T-cell (primary cell): ENCODE measurements around the gene SUFU. TPM values are rescaled to one million over a fixed set of nuclear protein-coding genes. Genes with fewer than 3 reads are reported as not detected.
"Not testable (repeated sequence)": the region's sequence is repeated elsewhere in the genome, so short reads cannot be mapped to it uniquely, and the experiment has no call there.

Experiments
- ATAC-seq, 4 experiments: fragments of 200-7000 bp in 3 of 4; fragments of 150-1000 bp in 1 of 4; cut with Tn5 transposase; replicated peaks in 1 of 4; 1 replicate in 3 of 4; 2 replicates in 1 of 4; pipeline ENCODE4 v1.10.0; 2021; ENCODE audit warnings: moderate library complexity in 3 of 4, mild to moderate bottlenecking in 2 of 4, moderate number of reproducible peaks in 1 of 4
- CTCF ChIA-PET, 2 donors: fragments of 300-600 bp; sonication (Branson Sonifier 250); formaldehyde crosslinking; loops; one replicate each; lab custom pipeline; 2022; ENCODE audit warnings: antibody characterized with exemption in 2 of 2; lab: Charles Lee
- POLR2A ChIA-PET, 2 donors: fragments of 300-600 bp; sonication (Branson Sonifier 250); formaldehyde crosslinking; loops; one replicate each; lab custom pipeline; 2022; ENCODE audit warnings: antibody characterized with exemption in 2 of 2; lab: Charles Lee
- DNase-seq, 35 experiments: peaks; one replicate each; pipeline versions ENCODE4 v3.0.0 to v3.0.0-alpha.2; 2013 to 2023
- H3K27ac ChIP-seq: one replicate; pipeline ENCODE4 v1.5.1; 2013; ENCODE audit warnings: low read length
- H3K27me3 ChIP-seq, 2 experiments: replicated peaks in 1 of 2; 1 replicate in 1 of 2; 2 replicates in 1 of 2; pipeline versions ENCODE4 v1.6.1 to v1.7.0; 2013; ENCODE audit warnings: low read length in 1 of 2, mixed read lengths in 1 of 2; ENCODE audit not compliant: control insufficient read depth in 2 of 2, insufficient read depth in 2 of 2; ENCODE audit errors: extremely low read depth in 1 of 2
- H3K36me3 ChIP-seq, 2 donors: 1 replicate in 1 of 2; 2 replicates in 1 of 2; pipeline versions ENCODE4 v1.6.1 to v1.7.0; 2013; ENCODE audit warnings: low read length in 1 of 2; ENCODE audit not compliant: control insufficient read depth in 2 of 2, insufficient read depth in 1 of 2; ENCODE audit errors: extremely low read depth in 1 of 2
- H3K4me1 ChIP-seq, 2 experiments: 1 replicate in 1 of 2; 2 replicates in 1 of 2; pipeline versions ENCODE4 v1.6.1 to v1.7.0; 2013; ENCODE audit warnings: low read length in 2 of 2, mixed read lengths in 1 of 2; ENCODE audit not compliant: insufficient read depth in 2 of 2, control insufficient read depth in 1 of 2; ENCODE audit errors: extremely low read depth in 1 of 2
- H3K4me3 ChIP-seq, 2 donors: 1 replicate in 1 of 2; 2 replicates in 1 of 2; pipeline versions ENCODE4 v1.5.1 to v1.7.0; 2013; ENCODE audit warnings: mild to moderate bottlenecking in 2 of 2, low read length in 1 of 2, moderate library complexity in 1 of 2; ENCODE audit not compliant: control insufficient read depth in 1 of 2; ENCODE audit errors: extremely low read depth in 1 of 2
- H3K9me3 ChIP-seq: 2 replicates; pipeline ENCODE4 v1.7.0; 2013
- H3K27ac Mint-ChIP-seq, 2 donors: one replicate each; pipeline ENCODE4 v1.8.0; 2020 to 2021; ENCODE audit warnings: mild to moderate bottlenecking in 2 of 2, mixed read lengths in 2 of 2
- H3K27me3 Mint-ChIP-seq, 2 donors: one replicate each; pipeline ENCODE4 v1.8.0; 2021 to 2022; ENCODE audit warnings: mixed read lengths in 2 of 2
- H3K36me3 Mint-ChIP-seq: one replicate; pipeline ENCODE4 v1.8.0; 2021; ENCODE audit warnings: mixed read lengths
- H3K4me1 Mint-ChIP-seq, 3 donors: one replicate each; pipeline ENCODE4 v1.8.0; 2020 to 2022; ENCODE audit warnings: mixed read lengths in 3 of 3, mild to moderate bottlenecking in 1 of 3
- H3K4me3 Mint-ChIP-seq, 3 donors: one replicate each; pipeline ENCODE4 v1.8.0; 2020 to 2022; ENCODE audit warnings: mild to moderate bottlenecking in 3 of 3, mixed read lengths in 3 of 3, moderate library complexity in 3 of 3
- H3K9me3 Mint-ChIP-seq, 3 donors: one replicate each; pipeline ENCODE4 v1.8.0; 2020 to 2022; ENCODE audit warnings: mixed read lengths in 3 of 3
- WGBS: methylation state at CpG from one replicate; pipeline ENCODE4 v1.1.5; 2013; ENCODE audit warnings: missing lambda C conversion rate; ENCODE audit not compliant: insufficient coverage; 5-methylcytosine and 5-hydroxymethylcytosine counted together
- total RNA-seq, 35 experiments: library from RNA in 6 of 35; stranded (reverse) in 6 of 35; fragments of 120-200 nt in 1 of 35; gene quantifications; one replicate each; pipeline versions ENCODE4 v1.2.1 to v1.2.4 and lab custom pipeline; 2013 to 2026

The SUFU gene
- total RNA-seq (10 to 100 TPM; 13.2 to 16.4 (median 15.4) TPM), total RNA-seq (lab: John Stamatoyannopoulos, UW) (2.5 to 22.4 (median 13.2) reads per million in 29 experiments)
- 8.3 TPM for total RNA-seq (2013)

GRCh38 chr10:102503264-102504178 lies at the start of gene SUFU:
SUFU (plus strand) TSS chr10:102503972; CDS start chr10:102504153, 181 bp downstream.
- Mint-ChIP-seq H3K27ac (peak within 1 kb of the TSS; percentile 77 to 80), H3K9me3 (no peaks in the 10 kb centered on the region), H3K27me3 (no peaks in the 10 kb centered on the region), H3K4me1 (peaks cover 41 to 45% (median 44%) of the 10 kb centered on the region in 3 donors), H3K4me3 (no peak within 1 kb of the TSS), H3K36me3 (peaks cover 3% of the 10 kb centered on the region)
- Histone ChIP-seq H3K27ac (peak within 1 kb of the TSS; percentile 78), H3K9me3 (no peaks in the 10 kb centered on the region), H3K4me3 (peak within 1 kb of the TSS; percentile 88 to 100), H3K36me3 (peaks cover 4 to 15% of the 10 kb centered on the region in 2 donors), H3K4me1 (peaks cover 24 to 30% of the 10 kb centered on the region in 2 experiments), H3K27me3 (no peaks in the 10 kb centered on the region)
- ChIA-PET POLR2A (interaction anchor here (0.6 to 1.0 kb wide), 5 partner anchors 43 to 256 kb away, joined by 3 to 7 read pairs (median 3); partner anchors contain the start of gene NFKB2 (in 1 of the 2)), CTCF (interaction anchor here (0.5 to 4.9 kb wide), 21 partner anchors 8 to 414 kb away, joined by 3 to 48 read pairs (median 4); partner anchors contain the start of genes ARL3 (in 1 of the 2), C10orf95 (in 1 of the 2), CNNM2 (in 1 of the 2) and GBF1 (in 1 of the 2))
- ATAC-seq: peak; percentile 69 to 74 (median 72)
- 1% methylated on average over 33 of the region's 44 CpGs for WGBS
- peak; percentile 94 to 100 (median 97) for DNase-seq

GRCh38 chr10:102454662-102455487 lies 48.9 kb upstream of the SUFU start:
- DNase-seq, CTCF ChIA-PET, POLR2A ChIA-PET, H3K36me3 Mint-ChIP-seq, H3K4me3 ChIP-seq, H3K27me3 Mint-ChIP-seq, H3K27me3 ChIP-seq, H3K4me3 Mint-ChIP-seq, H3K9me3 ChIP-seq, H3K9me3 Mint-ChIP-seq, H3K27ac ChIP-seq, ATAC-seq: not testable (repeated sequence)
- peak overlapping the region in 1 of 2 donors; percentile 55 for H3K27ac Mint-ChIP-seq
- peaks cover 17 to 26% (median 17%) of the 10 kb centered on the region in 3 donors for H3K4me1 Mint-ChIP-seq
- Histone ChIP-seq H3K36me3 (peaks cover 6 to 17% of the 10 kb centered on the region in 2 donors), H3K4me1 (peaks cover 2 to 25% of the 10 kb centered on the region in 2 experiments)
- 94% methylated on average over 9 of the region's 13 CpGs for WGBS

- ChIA-PET CTCF (interaction anchor here in 1 of 2 donors (0.5 kb wide), 1 partner anchor 96 kb away, joined by 5 read pairs; no protein-coding TSS in a partner anchor), POLR2A (no interaction called here)
- Histone ChIP-seq H3K27me3 (no peaks in the 10 kb centered on the region), H3K27ac (no peak overlapping the region), H3K4me1 (peaks cover 2 to 26% of the 10 kb centered on the region in 2 experiments), H3K4me3 (no peak overlapping the region), H3K9me3 (no peaks in the 10 kb centered on the region), H3K36me3 (peaks cover 6 to 17% of the 10 kb centered on the region in 2 donors)
- ATAC-seq (no peak), DNase-seq (no peak)
- Mint-ChIP-seq H3K4me1 (peaks cover 21 to 31% (median 22%) of the 10 kb centered on the region in 3 donors), H3K9me3 (no peaks in the 10 kb centered on the region), H3K36me3 (peaks cover 5% of the 10 kb centered on the region), H3K27ac (no peak overlapping the region), H3K4me3 (no peak overlapping the region), H3K27me3 (no peaks in the 10 kb centered on the region)
- WGBS: 93% methylated on average over 5 of the region's 7 CpGs
These were observed 47.8 kb upstream of the SUFU start for GRCh38 chr10:102455893-102456471.

GRCh38 chr10:102457591-102458150 lies 46.1 kb upstream of the SUFU start:
- Mint-ChIP-seq H3K27me3 (no peaks in the 10 kb centered on the region), H3K27ac (peak overlapping the region; percentile 55 to 68), H3K4me1 (peaks cover 27 to 37% (median 27%) of the 10 kb centered on the region in 3 donors), H3K36me3 (peaks cover 5% of the 10 kb centered on the region), H3K4me3 (no peak overlapping the region), H3K9me3 (no peaks in the 10 kb centered on the region)
- DNase-seq: no peak
- Histone ChIP-seq H3K27ac (no peak overlapping the region), H3K4me3 (no peak overlapping the region), H3K9me3 (no peaks in the 10 kb centered on the region), H3K4me1 (peaks cover 5 to 21% of the 10 kb centered on the region in 2 experiments), H3K27me3 (no peaks in the 10 kb centered on the region), H3K36me3 (peaks cover 6 to 14% of the 10 kb centered on the region in 2 donors)
- CTCF ChIA-PET: interaction anchor here in 1 of 2 donors (0.5 to 0.8 kb wide), 2 partner anchors 45 to 1417 kb away, joined by 3 to 10 read pairs; partner anchors contain the start of gene ACTR1A
- whole genome bisulfite sequencing: 91% methylated on average over 7 of the region's 9 CpGs
- POLR2A ChIA-PET: no interaction called here
- no peak for ATAC-seq

- H3K27me3 ChIP-seq: no peaks in the 10 kb centered on the region
These were observed 45.1 kb upstream of the SUFU start for GRCh38 chr10:102458656-102459055.

More at GRCh38 chr10:102458656-102459055, 45.1 kb upstream of the SUFU start:
- H3K9me3 ChIP-seq: no peaks in the 10 kb centered on the region
- Mint-ChIP-seq H3K4me1 (peaks cover 21 to 33% (median 26%) of the 10 kb centered on the region in 3 donors), H3K36me3 (no peaks in the 10 kb centered on the region), H3K27me3 (no peaks in the 10 kb centered on the region), H3K4me3 (no peak overlapping the region), H3K9me3 (no peaks in the 10 kb centered on the region), H3K27ac (no peak overlapping the region)
- ChIA-PET CTCF (interaction anchor here in 1 of 2 donors (0.7 kb wide), 2 partner anchors 13 to 43 kb away, joined by 3 to 5 read pairs; no protein-coding TSS in a partner anchor), POLR2A (no interaction called here)
- peaks cover 6 to 9% of the 10 kb centered on the region in 2 donors for H3K36me3 ChIP-seq
- ATAC-seq (no peak), DNase-seq (no peak)
- 80% methylated on average over 1 of the region's 4 CpGs for WGBS
- H3K4me1 ChIP-seq: peaks cover 5 to 23% of the 10 kb centered on the region in 2 experiments
- H3K4me3 ChIP-seq: no peak overlapping the region
- H3K27ac ChIP-seq: no peak overlapping the region
